ENCODE data around the gene SF3A1. TPM values are rescaled to one million over a fixed set of nuclear protein-coding genes. Genes with fewer than 3 reads are reported as not detected.

SF3A1 gene
- total and polyA plus RNA-seq, 2 donors (not counting 1 experiment from before 2014, with no cell fraction given) = 17.0 to 22.9 TPM

DNA sequence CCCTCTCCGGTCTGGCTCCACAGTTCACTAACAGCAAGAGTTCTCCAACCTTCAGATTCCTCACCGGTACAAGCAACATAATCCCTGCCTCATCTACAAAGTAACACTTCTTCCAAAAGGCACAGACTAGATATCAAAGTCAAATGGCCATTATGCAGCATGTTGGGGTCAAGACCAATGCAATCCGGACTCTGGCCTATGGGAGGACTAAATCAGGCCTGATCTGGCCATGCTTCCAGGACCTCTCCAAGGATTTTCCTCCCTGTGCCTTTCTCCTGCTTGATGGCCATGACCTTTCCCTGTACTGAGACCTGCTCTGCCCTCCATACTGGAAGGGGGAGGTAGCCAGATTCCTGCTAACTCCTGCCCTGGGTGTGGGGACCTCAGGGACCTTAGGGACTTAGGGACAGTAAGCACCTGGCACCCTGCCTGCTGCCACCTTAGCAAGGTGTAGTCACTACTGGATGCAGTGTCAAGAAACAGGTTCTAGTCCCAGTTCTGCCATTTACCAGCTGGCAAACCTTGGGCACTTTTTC, 36.6 kb downstream of the SF3A1 start:
- peaks cover 2% of the 10 kb centered on the region for H4K20me1 ChIP-seq (ENCODE audit: control insufficient read depth, extremely low read depth, insufficient read depth, low read length)
- H3K4me1 ChIP-seq (ENCODE audit: control insufficient read depth, extremely low read depth, insufficient read depth, low read length) = peaks cover 13% of the 10 kb centered on the region
- H3K9me3 ChIP-seq (ENCODE audit: control insufficient read depth, insufficient read depth, low read depth, low read length) = no peaks in the 10 kb centered on the region
- peaks cover 2% of the 10 kb centered on the region for H3K36me3 ChIP-seq (ENCODE audit: control insufficient read depth, insufficient read depth, low read length)
- H2AFZ ChIP-seq (ENCODE audit: low read length) = no peak overlapping the region
- H3K4me2 ChIP-seq (ENCODE audit: extremely low read depth, insufficient read depth, low read length) = no peak overlapping the region
- no peaks in the 10 kb centered on the region for H3K27me3 ChIP-seq (ENCODE audit: control insufficient read depth, insufficient read depth, low read length)
- TF ChIP-seq EZH2 (IDR thresholded peaks at IDR 0.05; ENCODE audit: low read length, missing control alignments) = no peak
- TF ChIP-seq, protein P1, sequence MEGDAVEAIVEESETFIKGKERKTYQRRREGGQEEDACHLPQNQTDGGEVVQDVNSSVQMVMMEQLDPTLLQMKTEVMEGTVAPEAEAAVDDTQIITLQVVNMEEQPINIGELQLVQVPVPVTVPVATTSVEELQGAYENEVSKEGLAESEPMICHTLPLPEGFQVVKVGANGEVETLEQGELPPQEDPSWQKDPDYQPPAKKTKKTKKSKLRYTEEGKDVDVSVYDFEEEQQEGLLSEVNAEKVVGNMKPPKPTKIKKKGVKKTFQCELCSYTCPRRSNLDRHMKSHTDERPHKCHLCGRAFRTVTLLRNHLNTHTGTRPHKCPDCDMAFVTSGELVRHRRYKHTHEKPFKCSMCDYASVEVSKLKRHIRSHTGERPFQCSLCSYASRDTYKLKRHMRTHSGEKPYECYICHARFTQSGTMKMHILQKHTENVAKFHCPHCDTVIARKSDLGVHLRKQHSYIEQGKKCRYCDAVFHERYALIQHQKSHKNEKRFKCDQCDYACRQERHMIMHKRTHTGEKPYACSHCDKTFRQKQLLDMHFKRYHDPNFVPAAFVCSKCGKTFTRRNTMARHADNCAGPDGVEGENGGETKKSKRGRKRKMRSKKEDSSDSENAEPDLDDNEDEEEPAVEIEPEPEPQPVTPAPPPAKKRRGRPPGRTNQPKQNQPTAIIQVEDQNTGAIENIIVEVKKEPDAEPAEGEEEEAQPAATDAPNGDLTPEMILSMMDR (conservative IDR thresholded peaks at IDR 0.05 in 1 of 2, IDR thresholded peaks at IDR 0.05 in 1 of 2; ENCODE audit: low read depth in 1 of 2, low read length in 2 of 2) = no peak
- H3K79me2 ChIP-seq (ENCODE audit: control insufficient read depth, insufficient read depth, low read length) = peaks cover 19% of the 10 kb centered on the region
- no peak overlapping the region for H3K9ac ChIP-seq (ENCODE audit: insufficient read depth, low read length)
- no peak overlapping the region for H3K27ac ChIP-seq (ENCODE audit: insufficient read depth, low read length)
- DNase-seq (ENCODE audit: low read depth in 2 of 2) = no peak
- no peak overlapping the region for H3K4me3 ChIP-seq (replicated peaks in 1 of 4; ENCODE audit: control extremely low read depth in 1 of 4, insufficient read depth in 1 of 4, low read depth in 3 of 4, low read length in 4 of 4)

DNA sequence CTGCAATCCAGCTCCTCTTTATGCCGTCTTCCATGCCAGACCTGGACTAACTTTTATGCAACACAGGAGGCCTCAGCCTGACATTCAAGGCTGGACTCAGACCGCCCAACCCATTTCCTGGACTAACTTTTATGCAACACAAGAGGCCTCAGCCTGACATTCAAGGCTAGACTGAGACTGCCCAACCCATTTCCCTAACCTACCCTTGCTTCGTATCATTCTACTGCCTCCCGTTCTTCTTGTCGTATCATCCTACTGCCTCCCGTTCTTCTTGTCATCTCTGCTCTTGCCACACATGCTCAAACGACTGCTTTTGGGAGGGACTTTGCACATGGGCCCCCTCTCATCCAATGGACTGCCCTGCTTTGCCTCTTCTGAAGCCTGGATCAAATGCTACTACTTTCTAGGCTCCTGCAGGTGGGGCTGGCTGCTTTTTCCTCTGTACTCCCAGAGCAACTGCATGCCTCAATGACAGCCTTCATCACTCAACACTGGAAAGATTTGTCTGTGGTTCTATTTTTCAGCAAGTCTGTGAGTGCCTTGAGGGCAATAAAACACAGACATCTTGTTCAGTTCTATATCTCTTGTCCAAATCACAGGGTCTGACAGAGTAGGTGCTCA, 37.8 kb downstream of the SF3A1 start:
- Histone ChIP-seq H3K36me3 (ENCODE audit: control insufficient read depth, insufficient read depth, low read length) (peaks cover 2% of the 10 kb centered on the region), H3K27me3 (ENCODE audit: control insufficient read depth, insufficient read depth, low read length) (no peaks in the 10 kb centered on the region), H3K9me3 (ENCODE audit: control insufficient read depth, insufficient read depth, low read depth, low read length) (no peaks in the 10 kb centered on the region), H3K4me3 (replicated peaks in 1 of 4; ENCODE audit: control extremely low read depth in 1 of 4, insufficient read depth in 1 of 4, low read depth in 3 of 4, low read length in 4 of 4) (no peak overlapping the region), H4K20me1 (ENCODE audit: control insufficient read depth, extremely low read depth, insufficient read depth, low read length) (peaks cover 2% of the 10 kb centered on the region), H3K4me2 (ENCODE audit: extremely low read depth, insufficient read depth, low read length) (no peak overlapping the region), H3K9ac (ENCODE audit: insufficient read depth, low read length) (no peak overlapping the region), H3K4me1 (ENCODE audit: control insufficient read depth, extremely low read depth, insufficient read depth, low read length) (peaks cover 6% of the 10 kb centered on the region), H3K79me2 (ENCODE audit: control insufficient read depth, insufficient read depth, low read length) (peaks cover 17% of the 10 kb centered on the region), H3K27ac (ENCODE audit: insufficient read depth, low read length) (no peak overlapping the region), H2AFZ (ENCODE audit: low read length) (no peak overlapping the region)
- TF ChIP-seq, protein P1 (conservative IDR thresholded peaks at IDR 0.05 in 1 of 2, IDR thresholded peaks at IDR 0.05 in 1 of 2; ENCODE audit: low read depth in 1 of 2, low read length in 2 of 2) = no peak
- no peak for TF ChIP-seq EZH2 (IDR thresholded peaks at IDR 0.05; ENCODE audit: low read length, missing control alignments)
- DNase-seq (ENCODE audit: low read depth in 2 of 2) = peak in 1 of 2 donors; percentile 32

DNA sequence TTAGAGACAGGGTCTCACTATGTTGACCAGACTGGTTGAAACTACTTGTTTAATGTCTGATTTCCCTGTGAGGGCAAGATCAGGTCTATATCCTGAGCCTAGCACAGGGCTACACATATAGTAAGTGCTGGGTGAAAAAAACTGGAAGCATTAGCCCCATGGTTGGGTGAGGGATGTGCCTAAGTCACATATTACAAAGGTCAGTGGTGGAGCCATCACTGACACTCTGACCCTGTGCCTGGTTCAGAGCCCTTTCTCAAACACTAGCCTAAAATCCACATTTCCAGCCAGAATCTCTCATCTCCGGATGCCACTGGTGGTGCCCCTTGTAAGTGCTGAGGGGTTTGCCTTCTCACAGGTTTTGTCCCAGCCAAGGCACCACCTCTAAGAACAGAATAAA, 38.9 kb downstream of the SF3A1 start:
- H3K9me3 ChIP-seq (ENCODE audit: control insufficient read depth, insufficient read depth, low read depth, low read length) = no peaks in the 10 kb centered on the region
- TF ChIP-seq, protein P1 (conservative IDR thresholded peaks at IDR 0.05 in 1 of 2, IDR thresholded peaks at IDR 0.05 in 1 of 2; ENCODE audit: low read depth in 1 of 2, low read length in 2 of 2) = no peak
- TF ChIP-seq EZH2 (IDR thresholded peaks at IDR 0.05; ENCODE audit: low read length, missing control alignments) = no peak
- H4K20me1 ChIP-seq (ENCODE audit: control insufficient read depth, extremely low read depth, insufficient read depth, low read length) = no peaks in the 10 kb centered on the region
- no peak overlapping the region for H3K9ac ChIP-seq (ENCODE audit: insufficient read depth, low read length)
- peaks cover 2% of the 10 kb centered on the region for H3K36me3 ChIP-seq (ENCODE audit: control insufficient read depth, insufficient read depth, low read length)
- peaks cover 6% of the 10 kb centered on the region for H3K4me1 ChIP-seq (ENCODE audit: control insufficient read depth, extremely low read depth, insufficient read depth, low read length)
- no peak overlapping the region for H3K4me3 ChIP-seq (replicated peaks in 1 of 4; ENCODE audit: control extremely low read depth in 1 of 4, insufficient read depth in 1 of 4, low read depth in 3 of 4, low read length in 4 of 4)
- H3K4me2 ChIP-seq (ENCODE audit: extremely low read depth, insufficient read depth, low read length) = no peak overlapping the region
- no peak for DNase-seq (ENCODE audit: low read depth in 2 of 2)
- H2AFZ ChIP-seq (ENCODE audit: low read length) = no peak overlapping the region
- H3K79me2 ChIP-seq (ENCODE audit: control insufficient read depth, insufficient read depth, low read length) = peaks cover 13% of the 10 kb centered on the region
- no peak overlapping the region for H3K27ac ChIP-seq (ENCODE audit: insufficient read depth, low read length)
- no peaks in the 10 kb centered on the region for H3K27me3 ChIP-seq (ENCODE audit: control insufficient read depth, insufficient read depth, low read length)

Data from fibroblast of lung (primary cell).